OCI-LY7 (cell line): Measurements from ENCODE around the gene SLC17A2.

Source experiments
- EZH2phosphoT487 ChIP-seq: fragments of 200-600 bp; sonication (generic); IDR thresholded peaks from 2 replicates; pipeline ENCODE4 v1.6.1; 2018; ENCODE audit warnings: low read depth, borderline replicate concordance, mild to moderate bottlenecking, mixed run types, antibody characterized with exemption, low read length, moderate library complexity, mixed read lengths
- TF ChIP-seq, protein P1 (sequence below): fragments of 200-600 bp; sonication (generic); conservative IDR thresholded peaks from 2 replicates; pipeline ENCODE4 v1.5.1; 2014; ENCODE audit warnings: mild to moderate bottlenecking, antibody characterized with exemption, low read length, moderate library complexity, mixed read lengths

DNA sequence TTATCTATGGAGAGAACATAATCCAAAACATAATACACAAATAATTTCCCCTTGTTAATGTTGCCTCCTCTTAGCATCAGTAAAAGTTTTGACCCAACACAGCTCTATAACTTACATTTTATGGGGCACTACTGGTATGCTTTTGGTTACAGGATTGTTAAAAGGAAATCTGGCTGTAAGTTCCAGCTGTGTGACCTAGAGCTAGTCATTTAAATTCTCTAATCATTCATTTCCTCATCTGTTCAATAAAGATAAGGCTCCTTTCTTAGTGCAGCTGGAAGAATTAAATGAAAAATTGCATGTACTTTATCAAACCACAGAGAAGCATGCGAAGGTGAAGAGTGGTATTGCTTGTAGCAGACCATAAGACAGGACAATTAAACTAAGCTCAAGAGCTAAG lies 4.6 kb downstream of the SLC17A2 start:
- TF ChIP-seq, protein P1, sequence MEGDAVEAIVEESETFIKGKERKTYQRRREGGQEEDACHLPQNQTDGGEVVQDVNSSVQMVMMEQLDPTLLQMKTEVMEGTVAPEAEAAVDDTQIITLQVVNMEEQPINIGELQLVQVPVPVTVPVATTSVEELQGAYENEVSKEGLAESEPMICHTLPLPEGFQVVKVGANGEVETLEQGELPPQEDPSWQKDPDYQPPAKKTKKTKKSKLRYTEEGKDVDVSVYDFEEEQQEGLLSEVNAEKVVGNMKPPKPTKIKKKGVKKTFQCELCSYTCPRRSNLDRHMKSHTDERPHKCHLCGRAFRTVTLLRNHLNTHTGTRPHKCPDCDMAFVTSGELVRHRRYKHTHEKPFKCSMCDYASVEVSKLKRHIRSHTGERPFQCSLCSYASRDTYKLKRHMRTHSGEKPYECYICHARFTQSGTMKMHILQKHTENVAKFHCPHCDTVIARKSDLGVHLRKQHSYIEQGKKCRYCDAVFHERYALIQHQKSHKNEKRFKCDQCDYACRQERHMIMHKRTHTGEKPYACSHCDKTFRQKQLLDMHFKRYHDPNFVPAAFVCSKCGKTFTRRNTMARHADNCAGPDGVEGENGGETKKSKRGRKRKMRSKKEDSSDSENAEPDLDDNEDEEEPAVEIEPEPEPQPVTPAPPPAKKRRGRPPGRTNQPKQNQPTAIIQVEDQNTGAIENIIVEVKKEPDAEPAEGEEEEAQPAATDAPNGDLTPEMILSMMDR, result no peak
- no peak for TF ChIP-seq EZH2phosphoT487
